Stimulated activated CD4-positive, alpha-beta T cell treated with anti-CD3 and anti-CD28 coated beads, Interleukin-12 subunit alpha, Interleukin-12 subunit beta, amount 100 ng/mL, for 24 hours (primary cell): Measurements from ENCODE around the gene RAPH1.

Experiments
- DNase-seq, 2 experiments: peaks; one replicate each; pipeline ENCODE4 v3.0.0-alpha.2; 2020; ENCODE audit warnings: low read depth in 2 of 2

The RAPH1 gene, protein sequence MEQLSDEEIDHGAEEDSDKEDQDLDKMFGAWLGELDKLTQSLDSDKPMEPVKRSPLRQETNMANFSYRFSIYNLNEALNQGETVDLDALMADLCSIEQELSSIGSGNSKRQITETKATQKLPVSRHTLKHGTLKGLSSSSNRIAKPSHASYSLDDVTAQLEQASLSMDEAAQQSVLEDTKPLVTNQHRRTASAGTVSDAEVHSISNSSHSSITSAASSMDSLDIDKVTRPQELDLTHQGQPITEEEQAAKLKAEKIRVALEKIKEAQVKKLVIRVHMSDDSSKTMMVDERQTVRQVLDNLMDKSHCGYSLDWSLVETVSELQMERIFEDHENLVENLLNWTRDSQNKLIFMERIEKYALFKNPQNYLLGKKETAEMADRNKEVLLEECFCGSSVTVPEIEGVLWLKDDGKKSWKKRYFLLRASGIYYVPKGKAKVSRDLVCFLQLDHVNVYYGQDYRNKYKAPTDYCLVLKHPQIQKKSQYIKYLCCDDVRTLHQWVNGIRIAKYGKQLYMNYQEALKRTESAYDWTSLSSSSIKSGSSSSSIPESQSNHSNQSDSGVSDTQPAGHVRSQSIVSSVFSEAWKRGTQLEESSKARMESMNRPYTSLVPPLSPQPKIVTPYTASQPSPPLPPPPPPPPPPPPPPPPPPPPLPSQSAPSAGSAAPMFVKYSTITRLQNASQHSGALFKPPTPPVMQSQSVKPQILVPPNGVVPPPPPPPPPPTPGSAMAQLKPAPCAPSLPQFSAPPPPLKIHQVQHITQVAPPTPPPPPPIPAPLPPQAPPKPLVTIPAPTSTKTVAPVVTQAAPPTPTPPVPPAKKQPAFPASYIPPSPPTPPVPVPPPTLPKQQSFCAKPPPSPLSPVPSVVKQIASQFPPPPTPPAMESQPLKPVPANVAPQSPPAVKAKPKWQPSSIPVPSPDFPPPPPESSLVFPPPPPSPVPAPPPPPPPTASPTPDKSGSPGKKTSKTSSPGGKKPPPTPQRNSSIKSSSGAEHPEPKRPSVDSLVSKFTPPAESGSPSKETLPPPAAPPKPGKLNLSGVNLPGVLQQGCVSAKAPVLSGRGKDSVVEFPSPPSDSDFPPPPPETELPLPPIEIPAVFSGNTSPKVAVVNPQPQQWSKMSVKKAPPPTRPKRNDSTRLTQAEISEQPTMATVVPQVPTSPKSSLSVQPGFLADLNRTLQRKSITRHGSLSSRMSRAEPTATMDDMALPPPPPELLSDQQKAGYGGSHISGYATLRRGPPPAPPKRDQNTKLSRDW

DNA sequence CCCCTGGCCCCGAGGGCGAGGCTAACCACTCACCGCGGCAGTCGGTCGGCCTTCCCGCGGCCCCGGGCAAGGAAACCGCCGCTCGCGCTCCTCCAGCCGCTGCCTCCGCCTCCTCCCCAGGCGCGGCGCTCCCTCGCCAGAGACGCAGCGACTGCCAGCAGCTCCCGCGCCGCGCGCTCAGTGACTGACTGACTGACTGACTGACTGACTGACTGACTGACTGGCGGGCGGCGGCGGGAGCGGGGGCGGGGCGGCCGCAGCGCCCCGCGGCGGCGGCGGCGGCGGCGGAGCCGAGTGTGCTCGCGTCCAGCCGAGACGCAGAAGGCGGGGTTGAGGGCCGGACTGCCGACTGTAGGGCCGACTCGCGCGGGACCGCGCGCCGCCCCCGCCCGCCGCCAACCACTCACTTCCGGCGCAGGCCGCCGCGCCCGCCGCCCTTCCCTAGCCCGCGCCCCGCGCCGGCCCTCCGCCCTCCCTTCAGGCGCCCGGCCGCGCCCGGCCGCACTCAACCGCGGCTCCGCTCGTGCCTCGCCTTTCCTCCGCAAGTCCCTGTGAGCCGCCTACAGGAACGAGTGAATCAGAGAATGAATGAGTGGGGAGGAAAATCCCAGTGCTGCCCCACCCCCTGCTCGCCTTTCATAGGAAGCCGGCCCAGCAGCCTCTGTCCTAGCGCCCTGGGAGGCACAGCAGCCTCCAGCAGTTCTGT, at the start of gene RAPH1:
Gene RAPH1, minus strand, starts transcription at position 224 of the 706 bp plus-strand sequence. CDS start 39,948 bp downstream, outside the sequence.
- peak; percentile 40 to 70 for DNase-seq

DNA sequence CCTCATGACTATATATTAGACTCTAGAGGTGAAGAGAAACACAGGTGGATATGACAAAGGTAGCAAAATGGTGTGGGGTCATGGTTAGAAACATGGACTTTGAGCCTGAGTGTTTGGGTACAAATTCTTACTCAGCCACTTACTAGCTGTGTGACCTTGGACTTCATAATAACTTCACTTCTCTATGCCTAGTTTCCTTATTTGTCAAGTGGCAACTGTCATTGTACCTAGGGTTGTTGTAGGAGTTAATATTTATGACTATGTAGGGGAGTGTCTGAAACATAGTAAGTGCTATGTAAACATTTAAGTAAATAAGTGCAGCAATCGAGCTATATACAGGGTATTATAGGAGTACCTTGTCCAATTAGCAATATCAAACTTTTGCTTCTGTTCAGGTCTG, 49.7 kb upstream of the RAPH1 start:
- no peak for DNase-seq

- peak in 1 of 2 experiments; percentile 9 for DNase-seq
Measured at GRCh38 chr2:203583701-203584100, 48.6 kb upstream of the RAPH1 start.

DNA sequence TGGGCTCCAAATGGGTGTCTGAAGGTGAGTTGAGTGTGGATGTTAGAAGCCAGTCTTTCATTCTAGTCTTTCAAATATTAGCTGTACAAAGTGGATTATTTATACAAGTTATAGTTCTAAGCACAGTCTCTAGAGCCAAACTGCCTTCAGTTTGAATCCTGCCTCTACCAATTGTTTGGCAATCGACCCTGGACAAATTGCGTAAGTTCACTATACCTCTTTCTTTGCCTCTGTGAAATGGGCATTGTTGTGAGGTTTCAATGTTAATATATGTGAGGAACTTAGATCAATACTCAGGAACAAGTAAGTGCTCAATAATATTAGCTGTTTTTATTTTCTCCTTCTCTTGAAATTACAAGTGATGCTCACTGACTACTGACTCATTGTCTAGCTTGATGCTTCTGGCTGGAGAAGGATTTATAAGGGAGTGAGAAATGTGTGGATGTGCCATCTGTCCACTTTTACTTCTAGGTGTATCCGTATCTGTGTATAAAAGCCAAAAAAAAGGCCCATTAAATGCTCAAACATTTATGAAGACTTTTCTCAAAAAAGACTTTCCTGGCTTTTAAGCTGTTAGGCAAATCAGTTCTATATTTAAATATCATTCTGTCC, 48.1 kb upstream of the RAPH1 start:
- DNase-seq = no peak

GRCh38 chr2:203582468-203582867, 47.4 kb upstream of the RAPH1 start:
- no peak for DNase-seq

DNA sequence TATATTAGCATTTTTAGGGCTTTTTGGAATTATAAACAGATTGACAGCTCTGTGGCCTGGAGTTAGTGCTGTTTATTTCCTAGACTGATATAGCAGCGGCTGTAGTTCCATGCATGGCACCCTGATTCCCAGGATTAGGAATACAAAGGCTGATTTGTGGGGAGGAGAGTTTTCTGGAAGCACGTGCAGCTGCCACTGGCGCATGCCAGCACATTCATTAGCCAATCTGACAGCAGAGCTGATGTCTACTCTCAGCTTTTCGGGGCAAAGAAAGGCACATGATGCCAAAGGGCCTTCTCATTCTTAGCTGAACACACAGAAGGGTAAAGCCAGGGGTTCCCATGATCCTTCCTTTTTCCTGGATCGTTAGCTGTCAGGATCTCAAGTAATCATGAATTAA, 45.7 kb upstream of the RAPH1 start:
- DNase-seq = no peak

GRCh38 chr2:203579730-203580129, 44.6 kb upstream of the RAPH1 start:
- DNase-seq = no peak

DNA sequence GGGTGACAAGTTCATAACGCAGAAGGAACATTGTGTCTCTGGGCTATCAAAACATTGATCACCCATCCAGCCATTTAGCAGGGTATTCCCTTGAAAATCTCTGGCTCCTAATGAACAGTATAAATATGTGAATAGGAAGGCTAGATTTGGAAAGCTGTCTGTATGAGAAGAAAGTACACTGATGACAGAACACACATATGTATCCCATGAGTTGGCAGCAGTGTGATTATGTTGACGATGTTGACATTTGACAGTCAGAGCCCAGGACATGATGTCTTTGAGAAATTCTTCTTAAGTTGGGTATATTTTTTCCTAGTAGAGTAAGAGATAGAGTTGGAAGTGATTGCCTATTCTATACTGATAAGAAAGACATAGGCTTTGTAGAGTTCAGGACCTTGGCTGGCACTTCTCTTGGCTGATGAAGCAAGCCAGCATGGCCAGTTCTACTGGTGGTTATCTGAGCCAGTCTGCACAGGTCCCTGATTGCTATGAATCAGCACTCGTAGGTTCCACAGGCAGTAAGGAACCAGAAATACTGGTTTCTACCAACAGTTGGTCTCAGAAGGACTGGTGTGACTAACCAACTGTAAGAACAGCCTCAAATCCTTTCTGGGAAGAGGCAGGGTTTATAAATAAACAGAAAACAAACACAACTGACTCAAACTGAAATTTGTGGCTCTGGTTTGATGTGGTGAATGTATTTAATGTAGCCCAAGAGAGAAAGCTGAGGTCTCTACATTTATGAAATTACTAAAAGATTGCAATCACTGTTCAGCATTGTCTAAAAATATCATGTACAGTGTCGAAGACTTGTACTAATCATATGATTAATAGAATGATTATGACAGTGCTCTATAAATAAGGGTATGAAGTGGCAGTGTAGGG, 43.9 kb upstream of the RAPH1 start:
- peak in 1 of 2 experiments; percentile 24 for DNase-seq

GRCh38 chr2:203574824-203575223, 39.7 kb upstream of the RAPH1 start:
- DNase-seq = no peak

GRCh38 chr2:203572316-203572715, 37.2 kb upstream of the RAPH1 start:
- DNase-seq = no peak

- DNase-seq = no peak
Measured at GRCh38 chr2:203569677-203570316, 34.7 kb upstream of the RAPH1 start.

GRCh38 chr2:203567691-203568090, 32.6 kb upstream of the RAPH1 start:
- DNase-seq = no peak

- DNase-seq = no peak
Measured at GRCh38 chr2:203566161-203566560, 31.1 kb upstream of the RAPH1 start.

GRCh38 chr2:203565076-203565475, 30.0 kb upstream of the RAPH1 start:
- DNase-seq = no peak

DNA sequence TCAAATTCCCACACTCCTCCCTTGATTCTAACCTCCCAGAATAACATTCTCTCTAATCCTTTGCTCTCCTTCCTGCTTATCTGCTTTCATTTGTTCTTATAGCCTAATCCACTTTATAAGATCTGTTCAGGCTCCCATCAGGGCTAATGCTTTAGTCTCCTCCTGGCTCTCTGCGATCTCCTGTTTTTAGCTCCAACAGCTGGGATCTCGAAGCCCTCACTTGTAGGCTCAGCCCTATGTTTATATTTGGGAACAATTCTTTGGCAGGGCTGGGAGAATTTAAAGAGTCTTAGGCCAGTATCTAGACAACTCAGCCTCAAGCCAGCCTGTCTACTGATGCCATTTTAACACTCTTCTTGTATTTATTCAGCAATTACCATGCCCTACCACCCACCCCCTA, 27.2 kb upstream of the RAPH1 start:
- DNase-seq = no peak

DNA sequence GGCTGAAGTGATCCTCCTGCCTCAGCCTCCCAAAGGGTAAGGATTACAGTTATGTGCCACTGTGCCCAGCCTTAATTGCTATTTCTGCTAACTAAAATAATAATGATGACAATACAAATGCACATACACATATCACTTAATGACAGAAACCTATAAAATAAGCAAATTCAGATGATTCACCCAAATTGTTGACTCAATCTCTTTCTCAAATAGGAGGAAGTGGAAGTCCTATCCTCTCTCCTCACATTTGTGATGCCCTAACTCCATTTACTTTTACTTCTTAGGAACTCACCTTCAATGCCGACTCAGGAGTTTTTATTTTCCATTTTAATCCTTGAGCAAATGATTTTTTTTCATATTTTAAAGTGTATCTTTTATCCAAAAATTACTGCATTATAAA, 24.5 kb upstream of the RAPH1 start:
- DNase-seq = no peak

DNA sequence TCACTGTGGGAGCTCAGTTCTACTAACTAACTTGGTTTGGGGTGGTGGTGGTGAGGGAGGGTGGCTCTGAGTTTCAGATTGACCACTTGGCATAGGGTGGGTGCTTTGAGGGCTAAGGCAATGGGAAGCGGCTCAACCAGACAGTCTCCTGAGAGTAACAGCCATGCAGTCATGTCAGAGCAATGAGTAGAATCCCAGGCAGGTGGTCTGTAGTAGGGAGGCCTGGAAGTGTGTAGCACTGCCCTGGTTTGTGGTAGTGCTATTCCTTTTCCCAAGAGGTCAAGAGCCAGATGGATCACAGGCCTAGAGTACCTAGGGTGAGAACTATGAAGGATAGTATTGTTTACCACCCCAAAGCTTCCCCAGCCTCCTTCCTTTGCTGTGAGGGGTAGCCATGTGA, 18.7 kb upstream of the RAPH1 start:
- DNase-seq = no peak

DNA sequence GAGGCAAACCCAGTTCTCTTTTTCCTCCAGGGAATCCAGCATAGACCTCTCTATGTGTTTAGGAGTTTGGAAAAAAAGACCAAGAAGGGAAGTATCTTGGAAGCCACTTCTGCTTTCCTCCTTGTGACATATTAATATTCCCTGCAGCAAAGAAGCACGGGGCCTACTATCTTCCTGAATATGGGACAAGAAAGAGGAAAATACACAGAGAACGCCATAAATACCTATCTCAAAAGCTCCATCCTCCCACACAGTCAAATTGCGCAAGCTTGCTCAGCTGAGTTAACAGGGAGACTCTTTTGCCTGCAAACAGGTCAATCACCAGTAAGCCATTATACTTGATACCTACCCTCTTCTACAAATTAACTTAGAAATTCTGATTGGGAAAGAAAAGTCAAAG, 16.7 kb upstream of the RAPH1 start:
- no peak for DNase-seq

DNA sequence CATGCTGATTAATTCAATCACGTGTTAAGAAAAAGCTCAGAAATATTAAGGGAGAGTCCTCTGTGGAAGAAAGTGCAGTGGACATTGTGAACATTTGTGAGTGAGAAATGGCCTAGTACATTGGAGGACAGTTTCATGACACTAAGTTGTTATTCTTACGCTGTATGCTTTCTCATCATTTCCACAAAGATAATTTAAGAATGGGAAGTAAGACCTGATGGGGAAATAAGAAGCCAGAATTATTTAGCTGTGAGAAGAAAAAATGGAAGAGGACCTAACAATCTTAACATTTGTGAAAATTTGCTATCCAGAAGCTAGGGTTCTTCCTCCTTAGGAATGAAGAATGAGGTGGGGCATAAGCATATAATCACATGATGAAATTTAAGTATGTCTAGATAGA, 15.2 kb upstream of the RAPH1 start:
- DNase-seq = no peak
